ENCODE measurements around the gene IZUMO1.

IZUMO1 gene

GRCh38 chr19:48749571-48750198 lies 3.0 kb upstream of the IZUMO1 start:
- Mint-ChIP-seq H3K27me3 (ENCODE audit: low read depth) (peaks cover 43% of the 10 kb centered on the region), H3K9me3 (peaks cover 2% of the 10 kb centered on the region), H3K36me3 (ENCODE audit: low read depth) (peaks cover 4% of the 10 kb centered on the region), H3K4me3 (no peak overlapping the region), H3K4me1 (peaks cover 29% of the 10 kb centered on the region), H3K27ac (no peak overlapping the region)
- TF ChIP-seq, protein P1, sequence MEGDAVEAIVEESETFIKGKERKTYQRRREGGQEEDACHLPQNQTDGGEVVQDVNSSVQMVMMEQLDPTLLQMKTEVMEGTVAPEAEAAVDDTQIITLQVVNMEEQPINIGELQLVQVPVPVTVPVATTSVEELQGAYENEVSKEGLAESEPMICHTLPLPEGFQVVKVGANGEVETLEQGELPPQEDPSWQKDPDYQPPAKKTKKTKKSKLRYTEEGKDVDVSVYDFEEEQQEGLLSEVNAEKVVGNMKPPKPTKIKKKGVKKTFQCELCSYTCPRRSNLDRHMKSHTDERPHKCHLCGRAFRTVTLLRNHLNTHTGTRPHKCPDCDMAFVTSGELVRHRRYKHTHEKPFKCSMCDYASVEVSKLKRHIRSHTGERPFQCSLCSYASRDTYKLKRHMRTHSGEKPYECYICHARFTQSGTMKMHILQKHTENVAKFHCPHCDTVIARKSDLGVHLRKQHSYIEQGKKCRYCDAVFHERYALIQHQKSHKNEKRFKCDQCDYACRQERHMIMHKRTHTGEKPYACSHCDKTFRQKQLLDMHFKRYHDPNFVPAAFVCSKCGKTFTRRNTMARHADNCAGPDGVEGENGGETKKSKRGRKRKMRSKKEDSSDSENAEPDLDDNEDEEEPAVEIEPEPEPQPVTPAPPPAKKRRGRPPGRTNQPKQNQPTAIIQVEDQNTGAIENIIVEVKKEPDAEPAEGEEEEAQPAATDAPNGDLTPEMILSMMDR (IDR thresholded peaks at IDR 0.05; ENCODE audit: unreplicated experiment in 3 of 3): no peak

- Mint-ChIP-seq H3K36me3 (ENCODE audit: low read depth) (peaks cover 4% of the 10 kb centered on the region), H3K27me3 (ENCODE audit: low read depth) (peaks cover 24% of the 10 kb centered on the region), H3K9me3 (peaks cover 2% of the 10 kb centered on the region), H3K4me3 (peak overlapping the region; percentile 45 to 82 (median 61)), H3K27ac (peak overlapping the region in 1 of 3 experiments; percentile 48), H3K4me1 (peaks cover 12% of the 10 kb centered on the region)
- TF ChIP-seq, protein P1 (IDR thresholded peaks at IDR 0.05; ENCODE audit: unreplicated experiment in 3 of 3): no peak
These were observed 599 bp downstream of the IZUMO1 start for GRCh38 chr19:48746110-48746509.

- peak overlapping the region in 2 of 3 experiments; percentile 17 to 45 for H3K27ac Mint-ChIP-seq
- peaks cover 2% of the 10 kb centered on the region for H3K9me3 Mint-ChIP-seq
- TF ChIP-seq, protein P1 (IDR thresholded peaks at IDR 0.05; ENCODE audit: unreplicated experiment in 3 of 3): no peak
- peaks cover 4% of the 10 kb centered on the region for H3K36me3 Mint-ChIP-seq (ENCODE audit: low read depth)
- H3K27me3 Mint-ChIP-seq (ENCODE audit: low read depth): peaks cover 21% of the 10 kb centered on the region
- peak overlapping the region in 2 of 3 experiments; percentile 46 to 72 for H3K4me3 Mint-ChIP-seq
- peaks cover 12% of the 10 kb centered on the region for H3K4me1 Mint-ChIP-seq
These were observed 1.3 kb downstream of the IZUMO1 start for GRCh38 chr19:48745208-48745995.

- Mint-ChIP-seq H3K36me3 (ENCODE audit: low read depth) (peaks cover 4% of the 10 kb centered on the region), H3K4me3 (peak overlapping the region in 1 of 3 experiments; percentile 24), H3K4me1 (peaks cover 13% of the 10 kb centered on the region), H3K27ac (no peak overlapping the region), H3K27me3 (ENCODE audit: low read depth) (peaks cover 19% of the 10 kb centered on the region), H3K9me3 (peaks cover 2% of the 10 kb centered on the region)
- TF ChIP-seq, protein P1 (IDR thresholded peaks at IDR 0.05; ENCODE audit: unreplicated experiment in 3 of 3): no peak
These were observed 4.6 kb downstream of the IZUMO1 start for GRCh38 chr19:48742096-48742495.

- H3K36me3 Mint-ChIP-seq (ENCODE audit: low read depth): peaks cover 4% of the 10 kb centered on the region
- no peak overlapping the region for H3K27ac Mint-ChIP-seq
- peaks cover 12% of the 10 kb centered on the region for H3K4me1 Mint-ChIP-seq
- peaks cover 2% of the 10 kb centered on the region for H3K9me3 Mint-ChIP-seq
- TF ChIP-seq, protein P1 (IDR thresholded peaks at IDR 0.05; ENCODE audit: unreplicated experiment in 3 of 3): no peak
- peaks cover 19% of the 10 kb centered on the region for H3K27me3 Mint-ChIP-seq (ENCODE audit: low read depth)
- peak overlapping the region; percentile 62 to 73 (median 63) for H3K4me3 Mint-ChIP-seq
These were observed 5.3 kb downstream of the IZUMO1 start for GRCh38 chr19:48741129-48741999.
